HTR-8/SVneo (cell line): ENCODE data around the gene APOL4.
"Not testable (repeated sequence)": the region's sequence is repeated elsewhere in the genome, so short reads cannot be mapped to it uniquely, and the experiment has no call there.

Experiments
- DNase-seq: peaks from one replicate; pipeline ENCODE4 v3.0.0; 2011; ENCODE audit warnings: low spot score, mixed read lengths; ENCODE audit not compliant: insufficient read length
- FAIRE-seq: peaks from 2 replicates; lab custom pipeline; 2011; peaks lifted over from hg19 to GRCh38; lab: Jason Lieb, UNC

The APOL4 gene

DNA sequence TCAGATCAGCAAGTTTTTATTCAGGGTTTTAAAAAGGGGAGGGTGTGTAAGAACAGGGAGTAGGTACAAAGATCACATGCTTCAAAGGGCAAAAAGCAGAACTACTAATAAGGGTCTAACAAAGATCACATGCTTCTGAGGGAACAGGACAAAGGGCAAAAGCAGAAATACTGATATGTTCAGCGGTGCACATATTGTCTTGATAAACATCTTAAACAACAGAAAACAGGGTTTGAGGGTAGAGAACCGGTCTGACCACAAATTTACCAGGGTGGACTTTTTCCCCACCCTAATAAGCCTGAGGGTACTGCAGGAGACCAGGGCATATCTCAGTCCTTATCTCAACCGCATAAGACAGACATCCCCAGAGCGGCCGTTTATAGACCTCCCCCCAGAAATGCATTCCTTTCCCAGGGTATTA is 7.9 kb upstream of the APOL4 start:
- not testable (repeated sequence) for DNase-seq, FAIRE-seq

DNA sequence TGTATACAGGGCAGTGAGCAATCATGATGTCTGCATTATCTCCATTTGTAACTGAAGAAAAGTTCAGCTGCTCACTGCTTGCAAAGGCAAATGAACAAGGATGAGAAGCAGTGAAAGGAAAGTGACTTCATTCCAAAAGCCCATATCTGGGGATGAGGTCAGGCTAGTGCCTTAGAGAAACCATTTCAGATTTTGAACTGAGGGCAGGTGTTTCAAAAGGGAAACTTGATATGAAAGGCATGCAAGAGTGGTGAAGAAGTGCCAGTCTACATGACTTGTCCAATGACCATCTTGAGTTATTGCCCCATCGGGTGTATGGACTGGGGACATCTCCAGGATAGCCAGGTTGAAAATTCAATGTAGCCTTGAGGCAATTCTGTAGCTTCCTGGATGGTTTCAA is 7.3 kb upstream of the APOL4 start:
- no peak for FAIRE-seq
- no peak for DNase-seq

DNA sequence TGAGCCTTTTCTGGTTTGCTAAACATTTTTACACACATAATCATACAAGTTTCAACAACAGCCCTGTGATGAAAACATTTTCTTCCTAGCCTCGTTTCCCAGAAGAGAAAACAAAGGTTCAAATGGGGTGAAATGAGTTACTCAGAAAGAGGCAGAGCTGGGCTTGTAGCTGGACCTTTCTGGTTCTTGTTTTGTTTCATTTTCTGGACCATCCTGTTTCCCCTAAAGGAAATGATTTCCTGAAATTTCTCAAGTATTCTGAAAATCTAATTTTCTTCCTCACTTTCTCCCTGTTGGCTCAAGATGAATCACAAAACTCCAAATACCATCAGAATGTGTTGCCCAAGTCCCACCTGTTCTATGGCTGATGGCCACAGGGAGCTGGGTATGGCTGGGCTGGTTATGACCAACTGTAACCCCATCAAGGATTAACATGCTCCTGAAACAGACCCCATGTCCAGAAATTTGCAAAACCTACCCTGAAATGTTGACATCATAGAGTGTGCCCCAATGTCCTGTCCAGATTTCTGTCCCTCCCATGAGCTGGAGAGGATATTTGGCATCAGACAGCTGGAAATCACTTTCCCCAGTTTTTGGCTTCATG is 6.7 kb upstream of the APOL4 start:
- DNase-seq: no peak
- FAIRE-seq: no peak

DNA sequence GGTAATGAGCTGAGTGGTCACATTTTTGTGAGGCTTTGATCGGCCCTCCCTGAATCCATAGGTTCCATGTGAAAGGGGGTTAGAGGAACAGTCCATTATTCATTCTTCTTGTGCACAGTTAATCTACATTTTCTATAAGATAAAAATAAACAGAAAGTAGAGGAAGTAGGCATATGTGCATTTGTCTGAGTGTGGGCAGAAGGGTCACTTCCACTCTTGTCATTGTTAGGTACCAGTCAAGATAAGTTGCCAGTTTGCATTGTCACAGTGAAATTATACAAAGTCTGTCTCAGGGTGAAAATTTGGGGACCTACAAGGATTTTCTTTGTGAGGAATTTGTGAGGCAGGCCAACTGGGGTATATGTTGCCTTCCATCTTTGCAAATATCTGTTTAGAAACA is 4.6 kb upstream of the APOL4 start:
- FAIRE-seq: no peak
- no peak for DNase-seq

DNA sequence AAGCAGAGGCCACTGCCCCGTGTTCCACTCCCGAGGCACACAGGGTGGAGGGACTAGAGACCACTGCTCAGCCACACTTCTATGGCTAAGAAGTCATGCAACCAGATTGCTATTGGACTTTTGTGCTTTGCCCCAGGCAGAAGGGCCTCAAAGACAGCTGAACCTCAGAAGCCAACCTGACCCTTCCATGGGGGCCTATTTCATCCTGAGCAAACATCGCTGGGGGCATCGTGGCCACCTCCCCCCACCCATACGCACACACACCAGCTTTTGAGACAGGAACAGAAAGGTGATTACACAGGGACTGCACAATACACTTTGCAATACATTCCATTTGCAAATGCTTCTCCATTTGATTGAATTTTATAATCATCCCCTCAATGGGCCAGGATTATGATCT is 4.0 kb upstream of the APOL4 start:
- not testable (repeated sequence) for FAIRE-seq

DNA sequence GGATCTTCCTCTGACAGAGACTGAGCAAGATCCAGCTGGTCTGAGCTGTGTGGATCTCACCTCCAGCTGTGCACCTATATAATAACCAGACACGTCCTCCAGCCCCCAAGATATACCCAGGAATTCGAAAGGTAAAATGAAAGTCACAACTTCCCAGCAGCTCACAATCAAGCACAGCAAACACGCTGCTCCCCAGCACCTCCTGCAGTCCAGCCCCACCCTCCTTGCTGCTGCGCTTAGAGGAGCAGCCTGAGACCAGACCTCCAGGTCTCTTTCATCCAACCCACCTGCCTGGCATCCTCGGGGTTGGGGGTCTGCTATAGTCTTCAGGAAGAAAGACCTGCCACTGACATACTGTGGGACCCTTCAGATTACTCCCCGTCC is 3.0 kb upstream of the APOL4 start:
- FAIRE-seq (no peak), DNase-seq (no peak)

More for the DNA sequence above, 4.0 kb upstream of the APOL4 start:
- not testable (repeated sequence) for DNase-seq

GRCh38 chr22:36204001-36204631 is 2.5 kb upstream of the APOL4 start:
- FAIRE-seq (no peak), DNase-seq (no peak)

DNA sequence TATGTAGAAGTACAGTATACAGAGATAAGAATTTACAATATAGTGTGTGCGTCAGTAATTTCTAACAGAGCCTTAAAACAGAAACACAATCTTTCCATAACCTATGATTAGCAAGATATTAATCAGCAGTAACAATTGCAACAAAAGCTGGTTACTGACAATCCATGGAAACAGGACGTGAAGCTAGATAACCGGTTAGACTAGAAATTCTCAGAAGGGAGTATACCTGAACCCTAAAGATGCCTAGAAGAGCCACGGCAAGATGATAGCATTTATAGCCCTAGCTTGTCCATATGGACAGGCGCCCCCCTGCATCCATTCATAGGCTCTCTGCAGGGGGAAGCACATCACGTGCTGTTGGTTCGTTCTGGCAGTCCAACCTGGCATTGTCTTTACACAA is 1.8 kb upstream of the APOL4 start:
- not testable (repeated sequence) for DNase-seq, FAIRE-seq

GRCh38 chr22:36202906-36203305 is 1.3 kb upstream of the APOL4 start:
- not testable (repeated sequence) for DNase-seq, FAIRE-seq

- DNase-seq, FAIRE-seq: not testable (repeated sequence)
Observed at GRCh38 chr22:36201025-36201424, 584 bp downstream of the APOL4 start.

GRCh38 chr22:36199001-36199551 is 2.5 kb downstream of the APOL4 start:
- FAIRE-seq (no peak), DNase-seq (no peak)

DNA sequence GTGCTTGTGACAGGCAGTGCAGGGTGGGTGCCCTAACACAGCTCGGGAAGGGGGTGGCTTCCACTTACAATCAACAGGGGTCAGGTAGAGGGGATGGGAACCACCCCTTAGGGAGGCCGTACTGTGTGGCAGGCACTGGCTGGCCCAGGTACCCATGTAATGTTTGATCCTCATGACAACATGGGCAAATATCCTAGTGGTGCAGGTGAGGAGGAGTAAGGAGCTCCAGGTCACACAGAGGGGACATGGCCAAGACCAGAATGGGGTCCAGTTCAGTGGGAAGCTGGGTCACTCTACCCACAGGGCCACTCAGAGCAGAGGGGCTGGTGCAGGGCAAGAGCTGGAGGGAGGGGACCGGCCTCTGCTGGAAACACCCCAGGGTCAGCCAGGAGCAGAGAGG is 3.1 kb downstream of the APOL4 start:
- FAIRE-seq (no peak), DNase-seq (no peak)

- DNase-seq: no peak
- FAIRE-seq: no peak
Observed at GRCh38 chr22:36197514-36198146, 4.0 kb downstream of the APOL4 start.

- FAIRE-seq (no peak), DNase-seq (no peak)
Observed at GRCh38 chr22:36197065-36197440, 4.6 kb downstream of the APOL4 start.

GRCh38 chr22:36196254-36197064 is 5.2 kb downstream of the APOL4 start:
- DNase-seq: no peak
- FAIRE-seq: no peak

DNA sequence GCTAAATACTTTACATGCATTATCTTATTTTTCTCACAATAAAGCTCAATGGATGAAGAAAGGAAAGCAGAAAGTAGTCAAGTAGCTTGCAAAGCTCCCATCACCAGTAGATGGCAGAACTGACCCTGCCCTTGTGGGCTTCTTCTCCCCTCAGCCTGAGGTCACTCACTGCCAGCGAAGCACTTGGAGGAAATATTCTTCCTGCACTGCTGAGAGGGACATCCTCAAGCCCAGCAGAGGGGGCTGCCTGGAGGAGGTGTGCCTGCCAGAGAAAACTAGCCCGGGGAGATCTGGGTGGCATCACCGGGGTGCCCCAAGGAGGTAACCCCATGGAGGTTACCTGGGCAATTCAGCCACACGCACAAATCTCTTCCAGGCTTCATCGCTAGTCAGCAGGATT is 6.6 kb downstream of the APOL4 start:
- no peak for FAIRE-seq

GRCh38 chr22:36194385-36194784 is 7.2 kb downstream of the APOL4 start:
- FAIRE-seq: no peak

More for the DNA sequence above, 6.6 kb downstream of the APOL4 start:
- peak; percentile 33 for DNase-seq

GRCh38 chr22:36193577-36193976 is 8.0 kb downstream of the APOL4 start:
- FAIRE-seq: no peak

More at GRCh38 chr22:36194385-36194784, 7.2 kb downstream of the APOL4 start:
- no peak for DNase-seq

GRCh38 chr22:36193171-36193570 is 8.4 kb downstream of the APOL4 start:
- FAIRE-seq (no peak), DNase-seq (no peak)

More at GRCh38 chr22:36193577-36193976, 8.0 kb downstream of the APOL4 start:
- DNase-seq: no peak

GRCh38 chr22:36192542-36192941 is 9.1 kb downstream of the APOL4 start:
- DNase-seq (no peak), FAIRE-seq (no peak)
